HEK293T (cell line): ENCODE data around the gene CHST6.
A peak's percentile ranks its signal among the peaks of the same experiment; 100 is the strongest.
"Not testable (repeated sequence)": the region's sequence is repeated elsewhere in the genome, so short reads cannot be mapped to it uniquely, and the experiment has no call there.

Experiments
- CTCF ChIA-PET: fragments of 350-600 bp; formaldehyde crosslinking; extraction: SDS; loops from one replicate; lab custom pipeline; 2021; ENCODE audit warnings: antibody characterized with exemption, inconsistent platforms; lab: Yijun Ruan, JAX
- POLR2A ChIA-PET: fragments of 350-600 bp; formaldehyde crosslinking; extraction: SDS; loops from one replicate; lab custom pipeline; 2020; ENCODE audit warnings: antibody characterized with exemption, inconsistent platforms; lab: Yijun Ruan, JAX
- DNase-seq: peaks from one replicate; pipeline ENCODE4 v3.0.0; 2012; ENCODE audit warnings: mixed read lengths; ENCODE audit errors: extremely low spot score
- ARNT ChIP-seq: fragments of 450-650 bp; IDR thresholded peaks from 2 replicates; pipeline ENCODE4 v1.6.1; 2017; ENCODE audit warnings: mild to moderate bottlenecking
- CTBP1 ChIP-seq: fragments of 450-650 bp; IDR thresholded peaks from 2 replicates; pipeline ENCODE4 v1.6.1; 2016; ENCODE audit warnings: borderline replicate concordance
- ELF4 ChIP-seq: fragments of 450-650 bp; IDR thresholded peaks from 2 replicates; pipeline ENCODE4 v1.6.1; 2017; ENCODE audit warnings: antibody characterized with exemption
- FOXA1 ChIP-seq: fragments of 450-650 bp; IDR thresholded peaks from 2 replicates; pipeline ENCODE4 v1.6.1; 2016; ENCODE audit warnings: mild to moderate bottlenecking
- FOXK2 ChIP-seq: fragments of 450-650 bp; IDR thresholded peaks from 2 replicates; pipeline ENCODE4 v1.6.1; 2016; ENCODE audit warnings: mild to moderate bottlenecking
- FOXM1 ChIP-seq: fragments of 450-650 bp; IDR thresholded peaks from 2 replicates; pipeline ENCODE4 v1.6.1; 2017; ENCODE audit warnings: mild to moderate bottlenecking, borderline replicate concordance
- HDGF ChIP-seq: fragments of 450-650 bp; IDR thresholded peaks from 2 replicates; pipeline ENCODE4 v1.6.1; 2017; ENCODE audit warnings: antibody characterized with exemption, borderline replicate concordance
- L3MBTL2 ChIP-seq: fragments of 450-650 bp; conservative IDR thresholded peaks from 2 replicates; pipeline ENCODE4 v1.6.1; 2016; ENCODE audit warnings: mild to moderate bottlenecking
- LEF1 ChIP-seq: fragments of 450-650 bp; IDR thresholded peaks from 2 replicates; pipeline ENCODE4 v1.6.1; 2017; ENCODE audit warnings: mild to moderate bottlenecking, borderline replicate concordance
- NFRKB ChIP-seq: fragments of 450-650 bp; IDR thresholded peaks from 2 replicates; pipeline ENCODE4 v1.6.1; 2016; ENCODE audit warnings: mild to moderate bottlenecking, moderate library complexity
- PKNOX1 ChIP-seq: fragments of 450-650 bp; IDR thresholded peaks from 2 replicates; pipeline ENCODE4 v1.6.1; 2016
- SP1 ChIP-seq: fragments of 450-650 bp; IDR thresholded peaks from 2 replicates; pipeline ENCODE4 v1.6.1; 2017
- SUZ12 ChIP-seq: fragments of 450-650 bp; IDR thresholded peaks from 2 replicates; pipeline ENCODE4 v1.6.1; 2016; ENCODE audit warnings: mild to moderate bottlenecking
- TARDBP ChIP-seq: fragments of 450-650 bp; IDR thresholded peaks from 2 replicates; pipeline ENCODE4 v1.6.1; 2016
- ZNF384 ChIP-seq: fragments of 450-650 bp; IDR thresholded peaks from 2 replicates; pipeline ENCODE4 v1.6.1; 2016

CHST6 gene

GRCh38 chr16:75457485-75458021 lies 37.7 kb downstream of the CHST6 start:
- no peak for DNase-seq
- TF ChIP-seq LEF1: no peak
- TF ChIP-seq TARDBP: no peak
- TF ChIP-seq SP1: no peak
- ChIA-PET POLR2A (interaction anchor here (1.3 kb wide), 1 partner anchor 12 kb away, joined by 6 read pairs; no protein-coding TSS in a partner anchor), CTCF (interaction anchor here (0.6 kb wide), 1 partner anchor 1758 kb away, joined by 6 read pairs; no protein-coding TSS in a partner anchor)

- no peak for TF ChIP-seq SP1
- no peak for TF ChIP-seq LEF1
- TF ChIP-seq NFRKB: no peak
- TF ChIP-seq CTBP1: no peak
- TF ChIP-seq HDGF: no peak
- TF ChIP-seq ELF4: no peak
- no peak for TF ChIP-seq PKNOX1
- TF ChIP-seq ARNT: no peak
- no peak for TF ChIP-seq SUZ12
- TF ChIP-seq FOXK2: no peak
- TF ChIP-seq FOXA1: no peak
- ChIA-PET CTCF (interaction anchor here (1.9 kb wide), 1 partner anchor 8 kb away, joined by 11 read pairs; the partner anchor contains the start of gene TMEM170A), POLR2A (interaction anchor here (1.3 to 1.5 kb wide), 2 partner anchors 11 to 23 kb away, joined by 5 to 6 read pairs; partner anchors contain the start of gene CFDP1)
- DNase-seq: no peak
Measured at GRCh38 chr16:75456971-75457370, 38.3 kb downstream of the CHST6 start.

- DNase-seq: not testable (repeated sequence)
- POLR2A ChIA-PET: interaction anchor here (1.1 to 1.5 kb wide), 3 partner anchors 11 to 191 kb away, joined by 3 to 6 read pairs (median 5); partner anchors contain the start of genes CFDP1, KARS1 and TERF2IP
- CTCF ChIA-PET: interaction anchor here (1.3 to 1.9 kb wide), 2 partner anchors 9 to 257 kb away, joined by 3 to 11 read pairs; partner anchors contain the start of gene TMEM170A
Measured at GRCh38 chr16:75456486-75456885, 38.8 kb downstream of the CHST6 start.

- ChIA-PET POLR2A (interaction anchor here (1.1 to 1.5 kb wide), 2 partner anchors 22 to 192 kb away, joined by 3 to 5 read pairs; partner anchors contain the start of genes CFDP1, KARS1 and TERF2IP), CTCF (interaction anchor here (0.8 to 1.9 kb wide), 3 partner anchors 10 to 256 kb away, joined by 3 to 11 read pairs (median 3); partner anchors contain the start of gene TMEM170A)
- TF ChIP-seq FOXM1: no peak
- no peak for DNase-seq
Measured at GRCh38 chr16:75455677-75456076, 39.6 kb downstream of the CHST6 start.

- ChIA-PET POLR2A (interaction anchor here (1.0 to 1.9 kb wide), 3 partner anchors 11 to 64 kb away, joined by 3 to 10 read pairs (median 4); partner anchors contain the start of gene CFDP1), CTCF (no interaction called here)
- TF ChIP-seq NFRKB (no peak), ELF4 (no peak), CTBP1 (no peak), SUZ12 (no peak), FOXK2 (no peak), HDGF (no peak), L3MBTL2 (no peak), ARNT (no peak)
- DNase-seq: no peak
Measured at GRCh38 chr16:75452464-75453190, 42.6 kb downstream of the CHST6 start.

GRCh38 chr16:75446416-75446815 lies 48.8 kb downstream of the CHST6 start:
- no peak for TF ChIP-seq L3MBTL2
- TF ChIP-seq CTBP1: peak; percentile 47; the same call in 1 of the 2 replicates
- TF ChIP-seq FOXA1: peak; percentile 68; the same call in 1 of the 2 replicates
- no peak for DNase-seq
- ChIA-PET POLR2A (interaction anchor here (0.8 to 1.7 kb wide), 2 partner anchors 11 to 13 kb away, joined by 3 to 6 read pairs; partner anchors contain the start of gene CFDP1), CTCF (interaction anchor here (2.0 kb wide), 1 partner anchor 18 kb away, joined by 5 read pairs; the partner anchor contains the start of gene TMEM170A)

GRCh38 chr16:75445298-75445697 lies 49.9 kb downstream of the CHST6 start:
- POLR2A ChIA-PET: interaction anchor here (1.6 to 2.8 kb wide), 3 partner anchors 12 to 202 kb away, joined by 6 to 16 read pairs (median 6); partner anchors contain the start of genes CFDP1, KARS1 and TERF2IP
- TF ChIP-seq PKNOX1 (no peak), ZNF384 (peak; percentile 94)
- CTCF ChIA-PET: interaction anchor here (0.8 to 2.0 kb wide), 6 partner anchors 12 to 212 kb away, joined by 3 to 10 read pairs (median 5); partner anchors contain the start of genes CFDP1 and TMEM170A
- no peak for DNase-seq
